HG03159 (cell line): ENCODE results near the gene CDC42BPA.
"Not testable (repeated sequence)": the region's sequence is repeated elsewhere in the genome, so short reads cannot be mapped to it uniquely, and the experiment has no call there.

ENCODE experiments used
- ATAC-seq: cut with Tn5 transposase; IDR thresholded peaks from one replicate; pipeline ENCODE4 v1.9.1; 2021; ENCODE audit warnings: mild to moderate bottlenecking, moderate library complexity; ENCODE audit not compliant: unreplicated experiment

CDC42BPA gene

DNA sequence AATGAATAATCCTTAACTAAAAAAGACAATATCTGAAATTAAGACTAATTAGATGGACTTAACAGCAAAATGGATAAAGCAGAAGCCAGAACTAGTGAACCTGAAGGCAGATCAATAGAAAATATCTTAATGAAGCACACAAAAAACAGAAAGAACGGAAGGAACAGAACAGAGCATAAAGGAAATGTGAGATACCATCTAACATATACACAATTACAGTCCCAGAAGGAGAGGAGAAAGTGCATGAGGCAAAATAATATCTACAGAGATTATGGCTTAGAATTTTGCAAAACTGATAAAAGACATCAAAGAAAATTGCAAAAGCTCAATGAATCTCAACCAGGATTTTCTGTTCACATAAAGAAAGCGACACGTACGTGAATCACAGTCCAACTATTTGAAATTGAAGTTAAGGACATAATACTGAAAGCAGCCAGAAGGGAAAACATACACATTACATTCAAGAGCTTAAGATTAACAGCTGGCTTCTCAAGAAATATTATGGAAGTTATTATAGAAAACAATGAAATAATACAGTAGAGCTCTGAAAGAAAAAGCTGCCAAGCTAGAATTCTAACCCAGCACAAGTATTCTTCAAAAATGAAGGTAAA, 182.0 kb downstream of the CDC42BPA start:
- ATAC-seq = no peak

DNA sequence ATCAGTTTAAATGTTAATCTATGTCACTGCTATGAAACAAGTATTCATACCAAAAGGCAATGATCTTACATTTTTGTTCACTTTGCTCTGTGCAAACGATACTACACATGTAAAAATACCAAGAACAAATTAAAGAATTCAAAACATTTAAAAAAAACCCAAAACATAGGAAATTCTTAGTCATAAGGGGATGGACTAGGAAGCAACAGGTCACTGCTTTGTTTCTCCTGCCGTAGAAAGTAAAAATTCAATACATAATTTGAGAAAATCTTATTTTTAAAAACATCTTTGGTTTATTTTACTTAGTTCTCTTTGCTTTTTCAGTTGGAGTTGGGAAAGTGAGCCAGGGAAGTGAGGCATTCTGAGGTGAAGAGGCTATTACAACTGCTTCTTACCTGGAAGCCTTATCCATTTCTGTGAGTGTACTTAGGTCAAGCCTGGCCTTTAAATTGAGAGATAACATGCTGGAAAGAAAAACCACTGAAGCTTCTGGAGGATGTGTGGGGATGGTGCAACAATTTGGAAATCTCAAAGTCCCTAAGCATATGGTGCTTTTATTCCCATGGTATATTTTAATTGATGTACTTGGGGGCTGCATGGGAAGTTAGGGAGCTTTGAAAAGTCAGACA, 183.5 kb downstream of the CDC42BPA start:
- ATAC-seq = no peak

DNA sequence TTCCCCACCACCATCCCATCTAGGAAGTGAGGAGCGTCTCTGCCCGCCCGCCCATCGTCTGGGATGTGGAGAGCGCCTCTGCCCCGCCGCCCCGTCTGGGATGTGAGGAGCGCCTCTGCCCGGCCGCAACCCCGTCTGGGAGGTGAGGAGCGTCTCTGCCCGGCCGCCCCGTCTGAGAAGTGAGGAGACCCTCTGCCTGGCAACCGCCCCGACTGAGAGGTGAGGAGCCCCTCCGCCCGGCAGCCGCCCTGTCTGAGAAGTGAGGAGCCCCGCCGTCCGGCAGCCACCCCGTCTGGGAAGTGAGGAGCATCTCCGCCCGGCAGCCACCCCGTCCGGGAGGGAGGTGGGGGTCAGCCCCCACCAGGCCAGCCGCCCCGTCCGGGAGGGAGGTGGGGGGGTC, 185.6 kb downstream of the CDC42BPA start:
- not testable (repeated sequence) for ATAC-seq

DNA sequence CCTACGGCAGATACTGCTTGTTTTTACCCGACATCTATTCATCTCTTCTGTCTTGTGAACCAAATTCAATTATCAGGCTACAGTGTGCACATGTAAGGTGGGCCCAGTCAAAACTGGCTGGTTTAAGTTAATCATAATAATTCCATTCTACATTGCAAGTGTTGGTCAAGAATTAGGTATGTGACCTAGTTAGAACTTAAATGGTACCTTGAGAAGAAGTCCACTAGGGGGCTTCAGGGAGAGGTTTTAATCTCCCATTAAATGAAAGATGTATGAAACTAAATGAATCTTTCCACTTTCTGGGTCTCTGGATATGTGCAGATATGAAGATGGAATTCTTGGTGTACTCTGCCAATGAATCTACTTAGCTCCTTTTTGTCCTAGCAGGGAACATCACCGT, 187.1 kb downstream of the CDC42BPA start:
- no peak for ATAC-seq

DNA sequence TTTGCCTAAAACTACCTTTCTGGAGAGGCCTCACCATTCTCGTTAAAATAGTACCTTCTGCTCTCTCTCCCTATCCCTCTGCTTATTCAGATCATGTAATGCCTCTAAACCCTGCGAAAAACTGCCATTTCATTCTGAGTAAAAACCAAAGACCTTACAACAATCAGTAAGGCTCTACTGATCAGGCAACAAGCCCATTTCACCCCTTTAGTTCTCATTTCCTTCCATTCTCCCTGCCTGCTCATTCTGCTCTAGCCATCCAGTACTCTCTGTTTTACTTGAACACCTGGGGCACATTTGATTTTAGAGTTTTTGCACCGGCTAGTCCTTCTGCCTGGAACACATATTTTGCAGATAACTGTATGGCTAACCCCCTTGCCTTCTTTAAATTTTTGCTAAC, 190.4 kb downstream of the CDC42BPA start:
- peak; percentile 65 for ATAC-seq

DNA sequence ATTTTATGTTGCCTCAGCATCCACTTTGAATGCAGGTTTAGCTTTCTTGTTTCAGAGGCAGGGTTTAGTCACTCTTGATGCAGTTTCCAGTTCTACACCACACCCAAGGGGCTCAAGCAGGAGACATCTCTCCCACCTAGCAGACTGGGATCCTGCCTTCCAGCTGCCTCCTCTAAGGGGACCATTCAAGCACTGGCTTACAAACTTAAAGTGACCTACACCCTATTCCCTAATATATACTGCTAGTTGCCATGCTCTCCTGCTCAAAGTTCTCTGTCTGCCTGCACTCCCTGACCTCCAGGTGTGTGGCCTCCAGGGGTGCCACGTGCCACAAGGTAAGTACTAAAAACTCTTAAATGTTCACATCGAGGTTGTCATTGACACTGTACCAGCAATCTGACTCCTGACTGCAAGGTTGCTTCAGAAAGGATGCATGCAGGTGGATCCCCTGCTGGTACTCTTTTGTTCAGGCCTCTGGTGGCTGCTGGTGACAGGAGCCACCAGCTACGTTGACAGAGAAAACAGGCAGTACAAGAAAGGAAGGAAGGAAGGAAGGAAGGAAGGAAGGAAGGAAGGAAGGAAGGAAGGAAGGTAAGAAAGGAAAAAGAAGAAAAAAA, 192.3 kb downstream of the CDC42BPA start:
- ATAC-seq = no peak

DNA sequence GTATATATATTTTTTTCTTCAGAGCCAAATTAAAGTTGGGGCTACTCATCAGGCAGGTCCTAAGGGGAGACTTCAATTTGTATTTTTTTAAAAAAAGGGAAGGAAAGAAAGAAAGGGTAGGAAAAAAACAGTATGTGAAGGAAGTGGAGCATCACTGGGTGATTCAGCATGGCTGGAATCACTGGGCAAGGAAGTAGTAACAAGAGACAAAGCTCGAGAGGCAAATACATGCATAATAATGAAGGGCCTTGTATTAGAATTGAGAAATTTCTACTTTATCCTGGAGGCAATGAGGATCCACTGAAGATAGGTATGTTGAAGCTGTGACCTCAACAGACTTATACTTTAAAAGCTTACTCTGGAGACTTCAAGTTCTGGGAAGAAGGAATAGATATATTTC, 193.8 kb downstream of the CDC42BPA start:
- no peak for ATAC-seq

DNA sequence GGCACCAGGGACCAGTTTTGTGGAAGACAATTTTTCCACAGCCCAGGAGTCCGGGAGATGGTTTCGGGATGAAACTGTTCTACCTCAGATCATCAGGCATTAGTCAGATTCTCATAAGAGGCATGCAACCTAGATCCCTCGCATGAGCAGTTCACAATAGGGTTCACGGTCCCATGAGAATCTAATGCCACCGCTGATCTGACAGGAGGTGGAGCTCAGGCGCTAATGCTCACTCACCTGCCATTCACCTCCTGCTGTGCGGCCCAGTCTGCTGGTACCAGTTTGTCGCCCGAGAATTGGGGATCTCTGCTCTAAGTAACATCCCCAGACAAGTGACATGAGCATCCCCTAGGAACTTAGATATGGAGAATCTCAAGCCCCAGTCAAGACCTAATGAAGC, 197.5 kb downstream of the CDC42BPA start:
- ATAC-seq = no peak

DNA sequence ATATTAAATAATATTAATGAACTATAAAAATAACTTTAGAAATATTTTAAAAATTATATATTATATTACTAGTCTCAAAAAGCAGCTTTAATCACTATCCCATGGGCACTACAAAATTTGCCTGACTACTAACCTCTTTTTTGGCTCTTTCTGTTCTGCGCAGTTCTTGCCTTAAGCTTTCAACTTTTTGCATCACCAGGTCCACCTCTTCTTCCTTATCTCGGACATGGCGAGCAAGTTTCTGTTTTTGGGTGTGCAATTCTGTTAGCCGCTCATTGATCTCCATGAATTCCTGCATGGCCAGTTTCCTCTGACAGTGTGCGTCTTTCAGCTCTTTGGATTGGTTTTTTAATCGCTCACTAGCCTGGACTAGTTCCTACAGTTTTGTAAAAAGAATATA, 205.8 kb downstream of the CDC42BPA start:
- no peak for ATAC-seq

DNA sequence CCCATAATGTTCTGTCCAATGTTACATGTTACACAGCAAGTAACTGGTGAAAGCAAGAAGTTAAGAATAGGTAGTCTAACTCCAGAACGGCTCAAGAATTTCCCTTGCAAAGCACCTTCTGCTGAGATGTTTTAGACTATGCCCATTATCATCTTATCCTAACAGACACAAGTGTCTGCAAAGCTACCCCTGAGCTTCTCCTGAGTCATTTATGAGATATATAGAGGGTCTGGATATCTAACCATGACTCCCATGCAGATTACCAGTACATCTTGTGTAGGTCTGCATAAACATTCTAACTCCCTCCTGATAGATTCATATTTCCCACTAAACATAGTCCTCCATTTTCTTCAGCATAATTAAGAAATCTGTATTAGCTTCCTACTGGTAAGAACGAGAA, 206.5 kb downstream of the CDC42BPA start:
- no peak for ATAC-seq

DNA sequence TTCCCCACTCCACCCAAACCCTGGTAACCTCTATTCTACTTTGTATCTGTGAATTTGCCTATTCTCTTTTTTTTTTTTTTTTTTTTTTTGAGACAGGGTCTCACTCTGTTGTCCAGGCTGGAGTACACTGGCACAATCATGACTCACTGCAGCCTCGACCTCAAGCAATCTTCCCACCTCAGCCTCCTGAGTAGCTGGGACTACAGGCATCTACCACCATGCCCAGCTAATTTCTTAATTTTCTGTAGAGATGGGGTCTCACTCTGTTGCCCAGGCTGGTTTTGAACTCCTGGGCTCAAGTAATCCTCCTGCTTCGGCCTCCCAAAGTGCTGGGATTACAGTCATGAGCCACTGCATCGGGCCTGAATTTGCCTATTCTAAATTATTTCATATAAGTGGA, 213.0 kb downstream of the CDC42BPA start:
- not testable (repeated sequence) for ATAC-seq

DNA sequence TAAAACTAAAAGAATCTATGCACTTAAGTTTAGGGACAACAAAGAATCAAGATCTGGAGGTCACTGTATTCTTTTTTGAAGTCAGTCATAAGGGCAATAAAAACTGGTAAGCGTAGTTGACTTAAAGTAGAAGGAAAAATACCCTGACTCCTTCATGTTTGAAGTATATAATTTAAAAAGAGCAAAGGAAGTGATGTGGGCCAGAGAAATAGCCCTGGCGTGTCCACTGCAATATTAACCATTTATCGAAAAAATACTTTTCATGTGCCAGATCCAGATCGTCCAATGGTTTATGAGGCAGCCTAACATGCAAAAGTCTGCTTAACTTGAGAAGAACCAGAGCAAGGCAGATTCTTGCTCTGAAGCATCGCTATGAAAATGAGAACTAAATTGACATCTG, 216.2 kb downstream of the CDC42BPA start:
- no peak for ATAC-seq

DNA sequence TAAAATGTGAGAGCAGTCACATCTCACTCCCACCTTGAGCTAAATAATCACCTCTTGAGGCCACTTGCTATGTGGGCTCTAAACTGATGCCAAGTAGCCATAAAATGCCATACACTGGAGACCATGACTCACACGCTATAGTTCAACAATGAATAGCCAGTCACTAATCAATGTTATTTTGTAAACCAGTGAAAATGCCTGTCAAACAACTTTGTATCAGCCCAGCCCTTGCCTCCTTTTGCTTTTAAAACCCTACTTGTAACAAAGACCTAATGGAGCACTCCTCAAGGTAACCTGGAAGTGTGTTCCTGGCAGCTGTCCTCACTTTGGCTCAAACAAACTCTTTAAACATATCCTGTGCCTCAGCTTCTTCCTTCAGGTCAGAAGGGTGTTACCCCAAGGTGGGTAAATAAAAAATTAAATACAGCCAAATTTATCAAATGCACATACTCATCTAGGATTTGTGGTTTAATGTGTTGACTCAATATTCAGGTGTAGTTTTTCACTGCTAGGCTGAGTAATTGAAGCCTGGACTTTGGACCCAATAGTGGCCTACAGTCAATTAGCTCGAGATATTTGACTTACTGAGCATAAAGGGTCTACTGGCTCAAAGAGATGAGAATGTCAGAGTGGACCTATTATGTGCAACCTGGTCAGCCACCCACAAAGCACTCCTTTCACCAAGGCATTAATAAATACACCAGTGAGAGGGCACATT, 223.9 kb downstream of the CDC42BPA start:
- no peak for ATAC-seq

DNA sequence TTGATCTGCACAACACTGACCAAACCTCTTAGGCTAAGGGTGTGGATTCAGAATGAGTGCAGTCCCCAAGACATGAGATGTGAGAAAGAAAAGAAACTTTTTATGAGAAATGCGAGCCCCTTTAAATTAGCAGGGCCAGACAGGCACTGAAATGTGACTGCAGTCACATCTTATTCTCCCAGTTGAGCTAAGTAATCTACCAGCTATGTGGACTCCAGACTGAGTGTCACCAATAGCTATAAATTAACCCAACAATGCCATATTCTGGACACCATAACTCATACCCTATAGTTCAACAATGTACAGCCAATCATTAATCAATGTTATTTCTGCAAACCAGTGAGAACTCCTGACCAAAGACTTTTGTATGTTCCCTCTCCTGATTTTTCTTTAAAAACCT, 225.0 kb downstream of the CDC42BPA start:
- ATAC-seq = no peak

DNA sequence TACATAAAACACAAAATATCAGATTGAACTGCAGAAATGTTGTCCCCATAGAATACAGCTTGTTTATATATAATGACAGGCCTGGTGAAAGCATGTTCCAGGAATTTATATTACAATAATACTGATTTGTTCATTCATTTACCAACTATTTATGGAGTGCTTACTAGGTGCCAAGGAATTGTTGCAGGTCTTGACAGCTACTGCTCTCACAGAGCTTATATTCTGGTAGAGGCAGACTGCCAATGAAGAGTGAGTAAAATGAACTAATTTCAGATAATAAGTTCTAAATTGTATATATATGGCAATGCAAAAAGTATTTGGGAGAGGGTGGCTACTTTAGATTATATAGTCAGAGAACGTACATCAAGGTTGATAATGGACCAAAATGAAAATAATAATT, 226.2 kb downstream of the CDC42BPA start:
- ATAC-seq = no peak

DNA sequence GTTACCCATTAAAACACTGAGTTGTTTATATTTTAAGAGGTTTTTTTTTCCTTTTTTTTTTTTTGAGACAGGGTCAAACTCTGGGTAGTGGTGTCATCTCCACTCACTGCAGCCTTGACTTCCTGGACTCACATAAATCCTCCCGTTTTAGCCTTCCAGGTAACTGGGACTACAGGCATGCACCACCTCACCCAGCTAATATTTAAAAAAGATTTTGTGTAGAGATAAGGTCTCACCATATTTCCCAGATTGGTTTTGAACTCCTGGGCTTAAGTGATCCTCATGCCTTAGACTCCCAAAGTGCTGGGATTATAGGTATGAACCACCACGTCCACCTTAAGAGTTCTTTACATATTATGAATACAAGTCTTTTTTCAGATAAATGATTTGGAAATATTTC, 231.7 kb downstream of the CDC42BPA start:
- no peak for ATAC-seq

DNA sequence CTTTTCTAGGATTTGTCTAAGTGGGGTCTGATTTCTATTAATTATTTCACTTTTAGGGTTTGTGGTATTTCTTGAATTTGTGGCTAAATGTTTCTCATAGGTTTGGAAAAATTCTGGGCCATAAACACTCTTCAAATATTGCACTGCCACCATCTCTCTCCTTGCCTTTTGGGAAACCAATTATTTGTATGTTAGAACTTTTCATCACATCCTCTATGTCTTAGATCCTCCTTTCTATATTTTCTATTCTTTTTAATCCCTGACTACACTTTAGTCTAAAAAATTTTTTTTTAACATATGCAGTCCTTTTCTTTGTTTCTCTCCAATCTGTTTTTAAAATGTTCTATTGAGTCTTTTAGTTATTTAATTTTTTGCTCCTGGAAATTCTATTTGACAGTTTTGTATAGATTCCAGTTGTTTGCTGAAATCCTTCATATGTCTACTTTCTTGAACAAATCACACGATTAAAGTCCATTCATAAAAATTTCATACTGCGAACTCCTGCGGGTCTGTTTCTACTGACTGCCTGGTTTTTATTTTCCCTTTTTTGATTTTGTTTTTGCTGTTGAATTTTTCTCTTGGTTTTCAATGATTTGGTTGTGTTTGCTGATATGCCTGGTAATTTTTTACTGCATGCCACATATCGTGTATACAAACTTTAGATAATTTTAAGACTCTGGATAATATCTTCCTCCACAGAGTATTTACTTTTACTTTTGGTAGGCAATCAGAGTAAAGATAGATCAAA, 235.1 kb downstream of the CDC42BPA start:
- ATAC-seq = no peak

DNA sequence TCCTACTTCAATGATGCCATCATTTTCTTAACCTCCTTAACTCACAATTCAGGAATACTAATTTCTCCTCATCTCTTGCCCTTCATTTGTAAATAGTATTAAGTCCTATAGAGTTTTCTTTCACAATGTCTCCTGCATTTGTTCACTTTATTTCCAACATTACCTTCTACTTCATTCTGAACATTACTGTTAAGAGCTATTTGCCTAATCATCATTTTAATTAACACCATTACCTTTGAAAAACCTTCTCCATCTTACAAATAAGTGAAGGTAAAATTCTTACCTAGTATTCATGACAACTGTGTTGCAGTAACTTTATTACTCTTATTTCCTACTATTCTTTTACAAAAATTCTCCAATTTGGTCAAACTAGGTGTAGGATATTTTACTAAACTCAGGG, 240.5 kb downstream of the CDC42BPA start:
- ATAC-seq = no peak

DNA sequence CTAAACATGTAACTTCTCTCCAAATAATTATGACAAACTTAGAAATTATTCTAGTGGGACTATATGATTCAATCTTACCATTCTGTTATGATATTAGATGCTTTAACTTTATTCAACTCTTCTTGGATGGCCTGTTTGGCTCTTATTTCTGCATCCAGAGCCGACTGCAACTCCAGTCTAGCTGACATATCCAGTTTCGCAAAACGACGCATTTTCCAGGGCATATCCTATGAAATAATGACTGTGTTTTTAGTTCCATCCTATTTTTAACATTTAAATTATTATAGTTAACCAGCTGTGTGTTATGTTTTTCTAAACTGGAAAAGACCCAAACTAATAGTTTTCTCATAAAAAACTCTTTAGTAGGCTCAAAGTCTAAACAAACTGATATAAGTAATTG, 244.5 kb downstream of the CDC42BPA start:
- no peak for ATAC-seq

DNA sequence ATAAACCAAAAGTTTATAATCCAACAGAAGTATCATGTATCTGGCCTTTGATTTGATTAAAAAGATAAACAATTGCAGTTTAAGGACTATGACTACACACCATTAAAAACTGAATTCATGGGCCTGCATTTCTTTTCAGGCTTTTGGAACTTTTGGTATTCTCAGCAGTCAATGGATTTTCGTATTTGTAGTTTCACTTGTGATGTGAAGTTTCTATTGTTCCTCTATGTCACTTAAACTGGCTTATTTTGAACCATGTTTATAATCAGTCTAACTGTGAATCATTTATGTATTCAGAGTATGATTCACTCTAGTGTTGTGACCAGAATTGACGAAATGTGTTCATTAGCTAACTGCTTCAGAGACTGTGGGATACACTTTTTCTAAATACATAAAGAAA, 245.3 kb downstream of the CDC42BPA start:
- ATAC-seq = no peak

DNA sequence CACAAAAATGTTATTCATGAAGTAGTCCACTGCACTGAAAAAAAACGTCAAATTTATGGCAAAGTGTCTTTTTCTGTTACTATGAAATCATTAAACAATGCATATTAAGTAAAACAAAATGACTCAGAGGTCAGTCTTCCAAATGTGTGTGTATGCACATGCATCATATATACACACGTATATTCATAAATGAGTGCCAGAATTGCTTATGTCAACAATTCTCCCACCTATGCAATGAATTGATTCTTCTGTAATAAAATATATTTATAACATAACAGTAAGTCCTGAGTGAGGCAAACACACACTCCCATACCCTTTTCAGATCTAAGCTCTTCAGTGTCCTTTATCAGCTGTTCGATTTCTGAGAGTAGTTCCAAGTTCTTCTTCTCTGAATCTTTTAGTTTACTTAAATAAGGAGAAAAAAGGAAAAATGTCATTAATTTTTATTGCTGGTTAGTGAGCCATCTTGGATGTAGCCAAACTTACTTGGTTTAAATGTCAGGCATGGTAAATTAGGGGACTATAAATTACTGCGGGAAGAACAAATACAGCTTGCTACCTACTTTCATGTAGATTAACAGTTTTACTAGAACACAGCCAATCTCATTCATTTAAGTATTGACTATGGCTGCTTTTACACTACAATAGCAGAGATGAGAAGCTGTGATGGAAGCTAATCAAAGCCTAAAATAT, 246.3 kb downstream of the CDC42BPA start:
- no peak for ATAC-seq
